Measurements from ENCODE around the gene SKA3.
"Not testable (repeated sequence)": the region's sequence is repeated elsewhere in the genome, so short reads cannot be mapped to it uniquely, and the experiment has no call there.

Gene SKA3

DNA sequence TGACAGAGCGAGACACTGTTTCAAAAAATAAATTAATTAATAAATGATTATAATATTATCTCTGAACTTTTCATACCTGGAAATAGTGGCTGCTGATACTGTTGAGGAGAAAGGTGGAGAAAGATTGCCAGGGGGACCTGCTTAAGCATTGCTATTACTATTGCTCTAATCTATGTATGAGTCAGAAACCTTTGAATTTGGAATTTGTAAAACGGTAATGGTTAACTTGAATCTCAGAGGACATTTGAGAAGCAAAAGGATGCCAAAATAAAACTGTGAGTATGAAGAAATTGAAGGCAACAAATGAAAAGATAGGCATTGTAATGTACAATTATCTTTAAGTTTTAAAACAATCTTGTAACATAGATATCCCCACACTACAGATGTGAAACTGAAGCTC is 5.3 kb upstream of the SKA3 start:
- TF ChIP-seq SUZ12 (IDR thresholded peaks at IDR 0.05; ENCODE audit: extremely low read depth, insufficient read depth, insufficient read length) (no peak), YY1 (IDR thresholded peaks at IDR 0.05; ENCODE audit: insufficient read depth, insufficient read length) (no peak), ZNF274 (IDR thresholded peaks at IDR 0.05; ENCODE audit: low read depth, low read length) (no peak)

DNA sequence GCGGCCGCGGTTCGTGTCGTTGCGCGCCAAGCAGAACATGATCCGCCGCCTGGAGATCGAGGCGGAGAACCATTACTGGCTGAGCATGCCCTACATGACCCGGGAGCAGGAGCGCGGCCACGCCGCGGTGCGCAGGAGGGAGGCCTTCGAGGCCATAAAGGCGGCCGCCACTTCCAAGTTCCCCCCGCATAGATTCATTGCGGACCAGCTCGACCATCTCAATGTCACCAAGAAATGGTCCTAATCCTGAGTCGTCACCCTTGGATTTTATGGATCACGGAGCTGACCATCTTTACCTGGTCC is 581 bp upstream of the SKA3 start:
- Histone ChIP-seq H3K4me1 (ENCODE audit: insufficient read depth, insufficient read length) (no peaks in the 10 kb centered on the region), H3K27me3 (ENCODE audit: insufficient read depth, insufficient read length) (no peaks in the 10 kb centered on the region), H3K9ac (ENCODE audit: insufficient read length, low read depth) (peak overlapping the region; percentile 91), H3K4me3 (ENCODE audit: insufficient read length, low read depth) (peak overlapping the region; percentile 92), H3K9me3 (ENCODE audit: insufficient read depth, low read length) (peaks cover 6% of the 10 kb centered on the region; the same call in 1 of the 2 replicates), H3K36me3 (ENCODE audit: insufficient read depth, insufficient read length, low read length) (peaks cover 20% of the 10 kb centered on the region)
- TF ChIP-seq YY1 (IDR thresholded peaks at IDR 0.05; ENCODE audit: insufficient read depth, insufficient read length): no peak
- TF ChIP-seq ZNF274 (IDR thresholded peaks at IDR 0.05; ENCODE audit: low read depth, low read length): no peak
- no peak for TF ChIP-seq SUZ12 (IDR thresholded peaks at IDR 0.05; ENCODE audit: extremely low read depth, insufficient read depth, insufficient read length)
- DNase-seq (ENCODE audit: low read depth, low spot score): no peak

More for the DNA sequence above, 5.3 kb upstream of the SKA3 start:
- Histone ChIP-seq H3K4me3 (ENCODE audit: insufficient read length, low read depth) (no peak overlapping the region), H3K27me3 (ENCODE audit: insufficient read depth, insufficient read length) (no peaks in the 10 kb centered on the region), H3K9me3 (ENCODE audit: insufficient read depth, low read length) (no peaks in the 10 kb centered on the region), H3K9ac (ENCODE audit: insufficient read length, low read depth) (no peak overlapping the region), H3K36me3 (ENCODE audit: insufficient read depth, insufficient read length, low read length) (peaks cover 14% of the 10 kb centered on the region), H3K4me1 (ENCODE audit: insufficient read depth, insufficient read length) (no peaks in the 10 kb centered on the region)
- DNase-seq (ENCODE audit: low read depth, low spot score): no peak

DNA sequence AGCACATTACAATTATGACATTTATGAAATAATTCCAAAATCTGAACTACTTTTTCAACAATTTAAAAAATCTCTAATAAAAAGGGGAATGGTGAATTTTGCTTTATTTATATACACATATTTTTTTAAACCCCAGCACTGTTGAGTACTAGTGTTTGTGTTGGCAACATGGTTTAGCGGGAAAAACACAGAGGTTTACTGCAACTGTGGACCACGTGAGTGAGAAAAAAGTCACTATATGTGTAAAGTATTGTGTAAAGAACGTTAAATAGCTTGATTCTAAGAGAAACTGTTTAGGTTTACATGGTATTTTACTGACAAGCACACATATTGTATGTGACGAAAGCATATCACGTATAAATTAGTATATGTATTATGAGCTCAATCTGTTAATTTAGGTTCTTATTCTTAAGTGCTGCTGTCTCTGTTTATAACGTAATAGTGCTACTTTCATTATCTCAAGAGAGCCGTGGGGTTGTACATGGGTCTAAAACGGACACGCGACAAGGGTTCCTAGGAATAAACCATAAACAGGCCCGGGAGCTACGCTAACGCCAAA is 617 bp downstream of the SKA3 start:
- H3K4me1 ChIP-seq (ENCODE audit: insufficient read depth, insufficient read length): no peaks in the 10 kb centered on the region
- peak overlapping the region; percentile 91 for H3K9ac ChIP-seq (ENCODE audit: insufficient read length, low read depth)
- TF ChIP-seq SUZ12 (IDR thresholded peaks at IDR 0.05; ENCODE audit: extremely low read depth, insufficient read depth, insufficient read length): no peak
- no peak for TF ChIP-seq ZNF274 (IDR thresholded peaks at IDR 0.05; ENCODE audit: low read depth, low read length)
- TF ChIP-seq YY1 (IDR thresholded peaks at IDR 0.05; ENCODE audit: insufficient read depth, insufficient read length): no peak
- H3K27me3 ChIP-seq (ENCODE audit: insufficient read depth, insufficient read length): no peaks in the 10 kb centered on the region
- no peak for DNase-seq (ENCODE audit: low read depth, low spot score)
- peaks cover 6% of the 10 kb centered on the region; the same call in 1 of the 2 replicates for H3K9me3 ChIP-seq (ENCODE audit: insufficient read depth, low read length)
- H3K36me3 ChIP-seq (ENCODE audit: insufficient read depth, insufficient read length, low read length): peaks cover 24% of the 10 kb centered on the region
- H3K4me3 ChIP-seq (ENCODE audit: insufficient read length, low read depth): peak overlapping the region; percentile 92

DNA sequence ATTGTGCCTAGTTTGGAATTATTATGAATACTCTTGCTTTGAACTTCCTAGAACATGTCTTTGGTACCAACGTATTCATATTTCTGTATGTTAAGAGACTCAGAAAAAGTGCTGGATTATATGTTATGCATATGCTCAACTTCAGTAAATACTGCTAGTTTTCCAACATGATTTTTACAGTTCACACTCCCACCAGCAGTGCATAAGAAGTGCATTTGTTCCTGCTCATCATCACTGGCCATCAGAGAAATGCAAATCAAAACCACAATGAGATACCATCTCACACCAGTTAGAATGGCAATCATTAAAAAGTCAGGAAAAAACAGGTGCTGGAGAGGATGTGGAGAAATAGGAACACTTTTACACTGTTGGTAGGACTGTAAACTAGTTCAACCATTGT is 2.6 kb downstream of the SKA3 start:
- H3K9me3 ChIP-seq (ENCODE audit: insufficient read depth, low read length); DNase-seq (ENCODE audit: low read depth, low spot score); H3K4me1 ChIP-seq (ENCODE audit: insufficient read depth, insufficient read length); H3K9ac ChIP-seq (ENCODE audit: insufficient read length, low read depth); H3K27me3 ChIP-seq (ENCODE audit: insufficient read depth, insufficient read length); H3K4me3 ChIP-seq (ENCODE audit: insufficient read length, low read depth): not testable (repeated sequence)
- H3K36me3 ChIP-seq (ENCODE audit: insufficient read depth, insufficient read length, low read length): peaks cover 28% of the 10 kb centered on the region

DNA sequence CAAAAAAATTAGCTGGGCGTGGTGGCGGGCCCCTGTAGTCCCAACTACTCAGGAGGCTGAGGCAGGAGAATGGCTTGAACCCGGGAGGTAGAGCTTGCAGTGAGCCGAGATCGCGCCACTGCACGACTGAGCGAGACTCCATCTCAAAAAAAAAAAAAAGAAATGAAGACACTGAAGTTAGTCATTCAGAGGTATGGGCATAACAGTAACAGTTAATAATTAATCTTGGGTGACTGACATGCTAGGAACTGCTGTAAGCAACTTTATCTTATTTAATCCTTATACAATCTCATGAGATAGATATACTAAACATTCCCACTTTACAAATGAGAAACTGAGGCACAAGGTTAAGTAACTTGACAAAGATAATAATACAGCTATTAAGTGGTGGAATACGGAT is 4.9 kb downstream of the SKA3 start:
- no peak for DNase-seq (ENCODE audit: low read depth, low spot score)
- Histone ChIP-seq H3K9me3 (ENCODE audit: insufficient read depth, low read length) (peaks cover 6% of the 10 kb centered on the region; the same call in 1 of the 2 replicates), H3K27me3 (ENCODE audit: insufficient read depth, insufficient read length) (no peaks in the 10 kb centered on the region), H3K4me3 (ENCODE audit: insufficient read length, low read depth) (no peak overlapping the region), H3K36me3 (ENCODE audit: insufficient read depth, insufficient read length, low read length) (peaks cover 31% of the 10 kb centered on the region), H3K4me1 (ENCODE audit: insufficient read depth, insufficient read length) (no peaks in the 10 kb centered on the region), H3K9ac (ENCODE audit: insufficient read length, low read depth) (no peak overlapping the region)
- TF ChIP-seq YY1 (IDR thresholded peaks at IDR 0.05; ENCODE audit: insufficient read depth, insufficient read length) (no peak), ZNF274 (IDR thresholded peaks at IDR 0.05; ENCODE audit: low read depth, low read length) (no peak), SUZ12 (IDR thresholded peaks at IDR 0.05; ENCODE audit: extremely low read depth, insufficient read depth, insufficient read length) (no peak)

DNA sequence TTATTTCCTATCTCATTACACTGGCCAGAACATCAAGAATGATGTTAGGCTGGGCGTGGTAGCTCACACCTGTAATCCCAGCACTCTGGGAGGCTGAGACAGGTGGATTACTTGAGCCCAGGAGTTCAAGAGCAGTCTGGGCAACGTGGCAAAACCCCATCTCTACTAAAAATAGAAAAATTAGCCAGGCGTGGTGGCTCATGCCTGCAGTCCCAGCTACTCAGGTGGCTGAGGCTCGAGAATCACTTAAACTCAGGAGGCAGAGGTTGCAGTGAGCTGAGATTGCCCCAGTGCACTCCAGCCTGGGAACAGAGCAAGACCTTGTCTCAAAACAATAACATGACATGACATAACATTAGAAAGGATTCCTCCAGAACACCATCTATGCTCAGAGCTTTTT is 10.7 kb downstream of the SKA3 start:
- not testable (repeated sequence) for H3K4me3 ChIP-seq (ENCODE audit: insufficient read length, low read depth); H3K9ac ChIP-seq (ENCODE audit: insufficient read length, low read depth); H3K9me3 ChIP-seq (ENCODE audit: insufficient read depth, low read length); DNase-seq (ENCODE audit: low read depth, low spot score); H3K27me3 ChIP-seq (ENCODE audit: insufficient read depth, insufficient read length); H3K4me1 ChIP-seq (ENCODE audit: insufficient read depth, insufficient read length)
- peaks cover 39% of the 10 kb centered on the region for H3K36me3 ChIP-seq (ENCODE audit: insufficient read depth, insufficient read length, low read length)

DNA sequence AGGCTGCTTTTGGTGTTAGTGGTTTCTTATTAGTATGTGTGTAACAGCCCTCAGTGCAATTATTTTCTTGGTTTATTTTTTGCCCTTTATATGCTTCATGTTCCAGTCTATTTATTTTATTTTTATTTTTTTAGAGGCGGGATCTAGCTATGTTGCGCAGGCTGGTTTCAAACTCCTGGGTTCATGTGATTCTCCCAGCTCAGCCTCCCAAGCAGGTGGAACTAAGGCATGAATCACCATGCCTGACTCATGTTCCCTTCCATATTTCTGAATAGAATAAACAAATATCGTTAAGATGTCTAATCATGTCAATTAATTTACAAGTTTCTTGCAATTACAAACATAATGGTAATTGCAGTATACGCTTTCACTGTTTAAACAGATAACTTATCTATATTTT is 11.7 kb downstream of the SKA3 start:
- DNase-seq (ENCODE audit: low read depth, low spot score): no peak
- H3K9me3 ChIP-seq (ENCODE audit: insufficient read depth, low read length): no peaks in the 10 kb centered on the region
- no peaks in the 10 kb centered on the region for H3K4me1 ChIP-seq (ENCODE audit: insufficient read depth, insufficient read length)
- TF ChIP-seq YY1 (IDR thresholded peaks at IDR 0.05; ENCODE audit: insufficient read depth, insufficient read length): no peak
- no peak for TF ChIP-seq ZNF274 (IDR thresholded peaks at IDR 0.05; ENCODE audit: low read depth, low read length)
- TF ChIP-seq SUZ12 (IDR thresholded peaks at IDR 0.05; ENCODE audit: extremely low read depth, insufficient read depth, insufficient read length): no peak
- no peak overlapping the region for H3K4me3 ChIP-seq (ENCODE audit: insufficient read length, low read depth)
- no peaks in the 10 kb centered on the region for H3K27me3 ChIP-seq (ENCODE audit: insufficient read depth, insufficient read length)
- no peak overlapping the region for H3K9ac ChIP-seq (ENCODE audit: insufficient read length, low read depth)
- peaks cover 43% of the 10 kb centered on the region for H3K36me3 ChIP-seq (ENCODE audit: insufficient read depth, insufficient read length, low read length)

DNA sequence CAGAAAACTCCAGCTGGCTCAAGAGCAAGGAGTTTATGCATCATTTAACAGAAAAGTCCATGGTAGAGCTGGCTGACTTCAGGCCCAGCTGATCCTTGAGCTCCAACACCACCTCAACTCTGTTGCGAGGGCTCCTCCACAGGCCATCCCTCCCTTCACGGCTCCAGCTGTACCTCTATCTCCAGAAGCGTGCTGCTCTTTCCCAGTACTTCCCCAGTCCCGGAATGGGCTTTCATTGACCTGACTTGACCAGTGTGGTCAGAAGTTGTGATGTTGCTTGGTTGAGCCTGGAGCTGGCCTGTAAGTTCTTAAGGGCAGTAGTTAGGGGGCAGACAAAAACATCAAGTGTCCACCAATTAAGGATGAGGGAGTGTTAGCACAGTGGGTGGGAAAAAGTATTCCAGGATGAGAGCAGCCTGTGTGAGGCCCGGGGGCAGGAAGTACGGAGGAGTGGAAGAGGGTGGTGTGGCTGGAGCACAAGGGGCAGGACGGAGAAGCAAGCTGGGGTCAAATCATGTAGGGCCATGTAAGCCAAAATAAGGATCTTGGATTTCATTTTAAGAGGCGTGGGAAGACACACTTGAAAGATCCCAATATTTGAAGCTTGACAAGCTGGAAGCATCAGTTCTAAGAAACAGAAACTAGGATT is 24.0 kb downstream of the SKA3 start:
- H3K4me1 ChIP-seq (ENCODE audit: insufficient read depth, insufficient read length): no peaks in the 10 kb centered on the region

More for the DNA sequence above, 24.0 kb downstream of the SKA3 start:
- no peak overlapping the region for H3K4me3 ChIP-seq (ENCODE audit: insufficient read length, low read depth)
- no peak overlapping the region for H3K9ac ChIP-seq (ENCODE audit: insufficient read length, low read depth)
- TF ChIP-seq YY1 (IDR thresholded peaks at IDR 0.05; ENCODE audit: insufficient read depth, insufficient read length) (no peak), ZNF274 (IDR thresholded peaks at IDR 0.05; ENCODE audit: low read depth, low read length) (no peak), SUZ12 (IDR thresholded peaks at IDR 0.05; ENCODE audit: extremely low read depth, insufficient read depth, insufficient read length) (no peak)
- H3K27me3 ChIP-seq (ENCODE audit: insufficient read depth, insufficient read length): no peaks in the 10 kb centered on the region
- DNase-seq (ENCODE audit: low read depth, low spot score): no peak
- H3K36me3 ChIP-seq (ENCODE audit: insufficient read depth, insufficient read length, low read length): peaks cover 27% of the 10 kb centered on the region
- H3K9me3 ChIP-seq (ENCODE audit: insufficient read depth, low read length): no peaks in the 10 kb centered on the region
